HepG2 (cell line): Measurements from ENCODE around the gene RELB. TPM values are rescaled to one million over a fixed set of nuclear protein-coding genes. Genes with fewer than 3 reads are reported as not detected.

Experiments used
- ATAC-seq: fragments of 200-7000 bp; cut with Tn5 transposase; 3 replicates; pipeline ENCODE4 v1.9.1; 2020; ENCODE audit warnings: mild to moderate bottlenecking, moderate library complexity
- BruUV-seq: library from RNA; stranded (reverse); fragments of 400-500 nt; replicated peaks from 2 replicates; lab custom pipeline; 2021; lab: Mats Ljungman, UMichigan
- CTCF ChIA-PET: fragments of 300-600 bp; formaldehyde crosslinking; extraction: SDS; loops from one replicate; lab custom pipeline; 2021; ENCODE audit warnings: low total read pairs, inconsistent platforms, low intra/inter-chr PET ratio; lab: Yijun Ruan, JAX
- POLR2A ChIA-PET: fragments of 350-600 bp; sonication (Branson Sonifier 250); formaldehyde crosslinking; loops from one replicate; lab custom pipeline; 2020; ENCODE audit warnings: antibody characterized with exemption, inconsistent platforms; lab: Yijun Ruan, JAX
- DNase-seq: peaks from one replicate; pipeline ENCODE4 v3.0.0-alpha.2; 2015; ENCODE audit warnings: low spot score
- FAIRE-seq: peaks from 3 replicates; lab custom pipeline; 2011; peaks lifted over from hg19 to GRCh38; lab: Jason Lieb, UNC
- H2AFZ ChIP-seq: one replicate; pipeline ENCODE4 v1.6.1; 2011; ENCODE audit warnings: low read length, inconsistent platforms
- H3K27ac ChIP-seq: fragments of 300-600 bp; 3 replicates; pipeline ENCODE4 v1.8.0; 2011; ENCODE audit warnings: mixed run types, mild to moderate bottlenecking, mixed read lengths, low read length, inconsistent platforms; ENCODE audit not compliant: insufficient read depth; ENCODE audit errors: extremely low read length
- H3K27me3 ChIP-seq, 2 experiments: fragments of 200-600 bp in 1 of 2; 2 replicates in 1 of 2; 3 replicates in 1 of 2; pipeline versions ENCODE4 v1.6.0 to v1.8.0; 2011; ENCODE audit warnings: low read length in 2 of 2, mild to moderate bottlenecking in 2 of 2, moderate library complexity in 2 of 2, inconsistent platforms in 1 of 2; ENCODE audit not compliant: insufficient read depth in 2 of 2, control insufficient read depth in 1 of 2
- H3K36me3 ChIP-seq, 2 experiments: fragments of 200-600 bp in 1 of 2; replicated peaks in 1 of 2; 2 replicates in 1 of 2; 3 replicates in 1 of 2; pipeline versions ENCODE4 v1.5.1 to v1.8.0; 2011; ENCODE audit warnings: low read length in 2 of 2, inconsistent platforms in 1 of 2; ENCODE audit not compliant: insufficient read depth in 2 of 2, control insufficient read depth in 1 of 2
- H3K4me1 ChIP-seq: 2 replicates; pipeline ENCODE4 v1.5.1; 2012; ENCODE audit warnings: low read length, inconsistent platforms; ENCODE audit not compliant: insufficient read depth
- H3K4me2 ChIP-seq: 2 replicates; pipeline ENCODE4 v1.6.0; 2011; ENCODE audit warnings: low read depth, low read length, inconsistent platforms
- H3K4me3 ChIP-seq, 3 experiments: fragments of 200-600 bp in 1 of 3; sonication (generic), shearing (Covaris generic) in 1 of 3; replicated peaks in 1 of 3; 2 replicates each; pipeline ENCODE4 v1.5.1; 2011 to 2016; ENCODE audit warnings: low read length in 3 of 3, inconsistent platforms in 2 of 3, low read depth in 2 of 3, mild to moderate bottlenecking in 2 of 3, control low read depth in 1 of 3, mixed read lengths in 1 of 3; ENCODE audit not compliant: insufficient read depth in 1 of 3
- H3K79me2 ChIP-seq: one replicate; pipeline ENCODE4 v1.6.1; 2011; ENCODE audit warnings: low read length, inconsistent platforms; ENCODE audit not compliant: insufficient read depth
- H3K9ac ChIP-seq: 2 replicates; pipeline ENCODE4 v1.6.0; 2011; ENCODE audit warnings: mild to moderate bottlenecking, low read depth, low read length, inconsistent platforms; ENCODE audit not compliant: insufficient read depth
- H3K9me3 ChIP-seq: 2 replicates; pipeline ENCODE4 v1.5.1; 2012; ENCODE audit warnings: mild to moderate bottlenecking, low read length
- H4K20me1 ChIP-seq: 2 replicates; pipeline ENCODE4 v1.6.0; 2011; ENCODE audit warnings: inconsistent platforms, mild to moderate bottlenecking, low read length, moderate library complexity; ENCODE audit not compliant: insufficient read depth
- AGO2 ChIP-seq: fragments of 200-400 bp; formaldehyde crosslinking; optimal IDR thresholded peaks from 2 replicates; pipeline ENCODE3; 2017; ENCODE audit warnings: mild to moderate bottlenecking, low read depth, low read length, moderate library complexity
- CC2D1A ChIP-seq: sonication (generic); formaldehyde crosslinking; IDR thresholded peaks from 2 replicates; pipeline ENCODE4 v1.8.1; 2023; ENCODE audit warnings: mild to moderate bottlenecking, missing genetic modification reagents
- E2F5 ChIP-seq: sonication (generic); formaldehyde crosslinking; conservative IDR thresholded peaks from 2 replicates; pipeline ENCODE4 v1.4.0; 2020; ENCODE audit warnings: missing genetic modification reagents
- ELF3 ChIP-seq: IDR thresholded peaks from 2 replicates; pipeline ENCODE4 v1.6.1; 2016; ENCODE audit warnings: missing genetic modification reagents, missing compliant biosample characterization
- HBP1 ChIP-seq: IDR thresholded peaks from 2 replicates; pipeline ENCODE4 v1.6.1; 2016; ENCODE audit warnings: low read depth, control low read depth
- MAF1 ChIP-seq: sonication (generic); formaldehyde crosslinking; IDR thresholded peaks from 2 replicates; pipeline ENCODE4 v1.5.0; 2020; ENCODE audit warnings: missing genetic modification reagents, borderline replicate concordance
- MBD4 ChIP-seq: IDR thresholded peaks from 2 replicates; pipeline ENCODE4 v1.6.1; 2012; ENCODE audit warnings: low read length, inconsistent platforms, borderline replicate concordance
- POLR2AphosphoS5 ChIP-seq: IDR thresholded peaks from 2 replicates; pipeline ENCODE4 v1.6.1; 2012; ENCODE audit warnings: low read depth, low read length
- RAD21 ChIP-seq: fragments of 450-650 bp; formaldehyde crosslinking; IDR thresholded peaks from 2 replicates; pipeline ENCODE4 v1.5.0; 2020; ENCODE audit warnings: mild to moderate bottlenecking
- RBFOX2 ChIP-seq: fragments of 200-400 bp; formaldehyde crosslinking; IDR thresholded peaks from 2 replicates; pipeline ENCODE4 v1.6.1; 2017; ENCODE audit warnings: low read depth, mild to moderate bottlenecking, low read length
- RBM22 ChIP-seq: fragments of 200-400 bp; formaldehyde crosslinking; optimal IDR thresholded peaks from 2 replicates; pipeline ENCODE3; 2017; ENCODE audit warnings: mild to moderate bottlenecking, low read length, moderate library complexity
- RFX1 ChIP-seq: fragments of 450-650 bp; IDR thresholded peaks from 2 replicates; pipeline ENCODE4 v1.6.1; 2017
- SCMH1 ChIP-seq: sonication (generic); formaldehyde crosslinking; IDR thresholded peaks from 2 replicates; pipeline ENCODE4 v1.9.0; 2021; ENCODE audit warnings: missing genetic modification reagents, mild to moderate bottlenecking, borderline replicate concordance
- SMYD3 ChIP-seq: sonication (generic); formaldehyde crosslinking; IDR thresholded peaks from 2 replicates; pipeline ENCODE4 v1.8.1; 2023; ENCODE audit warnings: mild to moderate bottlenecking, missing genetic modification reagents
- ZBTB7B ChIP-seq: sonication (generic); formaldehyde crosslinking; IDR thresholded peaks from 2 replicates; pipeline ENCODE4 v1.4.0; 2020; ENCODE audit warnings: missing genetic modification reagents
- ZFAT ChIP-seq: sonication (generic); formaldehyde crosslinking; conservative IDR thresholded peaks from 2 replicates; pipeline ENCODE4 v1.8.1; 2023; ENCODE audit warnings: missing genetic modification reagents, inconsistent platforms
- ZNF484 ChIP-seq: sonication (generic); formaldehyde crosslinking; IDR thresholded peaks from 2 replicates; pipeline ENCODE4 v1.5.1; 2020; ENCODE audit warnings: mild to moderate bottlenecking, low read depth, missing genetic modification reagents, borderline replicate concordance
- ZNF776 ChIP-seq: sonication (generic); formaldehyde crosslinking; IDR thresholded peaks from 2 replicates; pipeline ENCODE4 v1.4.0; 2020; ENCODE audit warnings: mild to moderate bottlenecking, missing genetic modification reagents
- WGBS: methylation state at CpG from one replicate; pipeline ENCODE4 v1.1.6; 2017; ENCODE audit warnings: low lambda C conversion rate; 5-methylcytosine and 5-hydroxymethylcytosine counted together
- in situ Hi-C: cut with HindIII; loops from 2 replicates; pipeline ENCODE4 v1.10.0; 2017; ENCODE audit warnings: low pct_unique_long_range_greater_than_20kb; ENCODE audit not compliant: extremely low pct_ligation_motif_present
- intact Hi-C: fragments of 100-400 bp; cut with micrococcal nuclease; formaldehyde crosslinking; loops from one replicate; pipeline ENCODE4 v1.10.0; 2022; ENCODE audit not compliant: unreplicated experiment
- polyA plus RNA-seq, 8 experiments: library from polyadenylated mRNA; depleted of rRNA in 3 of 8; stranded (reverse) in 7 of 8; unstranded in 1 of 8; fragments of >200 nt; fragmentation: Illumina TruSeq in 4 of 8; extraction: Trizol in 4 of 8; gene quantifications; 2 replicates each; pipeline versions ENCODE4 v1.2.1 to v1.2.3, GENCODE V29; 2011 to 2016; ENCODE audit warnings: low read depth in 4 of 8, missing spikeins in 1 of 8, mixed read lengths in 1 of 8; ENCODE audit not compliant: insufficient read depth in 1 of 8
- total RNA-seq, 5 experiments: library from RNA; depleted of rRNA; stranded (reverse); fragments of >200 nt; fragmentation: Illumina TruSeq; extraction: Trizol; gene quantifications; 2 replicates each; pipeline ENCODE4 v1.2.3, GENCODE V29; 2016; ENCODE audit warnings: low read depth in 1 of 5
- TF ChIP-seq, protein P1 (sequence below): IDR thresholded peaks from 2 replicates; pipeline ENCODE4 v1.6.1; 2016

Gene RELB
- total and polyA plus RNA-seq, 2 of the 13 experiments (the other 11 are each of a cell fraction or from before 2014, with no cell fraction given) = 1.9 to 3.5 TPM

DNA sequence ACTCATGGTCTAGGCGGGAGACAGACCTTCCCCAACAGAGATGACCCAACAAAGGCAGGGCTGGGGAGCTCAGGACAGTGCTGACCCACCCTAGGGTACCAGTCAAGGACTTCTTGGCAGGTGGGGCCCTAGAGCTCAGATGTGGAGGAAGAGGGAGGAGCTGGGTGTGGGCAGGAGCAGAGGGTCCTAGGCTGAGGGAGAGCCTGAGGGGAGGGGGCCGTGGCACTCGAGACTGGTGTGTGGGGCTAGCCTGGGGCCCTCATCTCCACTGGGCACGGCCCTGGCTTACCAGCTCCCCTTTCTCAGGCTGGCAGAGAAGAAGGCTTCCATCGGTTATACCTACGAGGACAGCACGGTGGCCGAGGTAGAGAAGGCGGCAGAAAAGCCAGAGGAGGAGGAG is 56.2 kb downstream of the RELB start:
- 95% methylated on average over 6 of the region's 9 CpGs for WGBS
- intact Hi-C loops = no loop called here
- Histone ChIP-seq H4K20me1 (peaks cover 8% of the 10 kb centered on the region; the same call in 1 of the 2 replicates), H3K36me3 (peaks cover 62 to 89% of the 10 kb centered on the region in 2 experiments), H3K9me3 (no peaks in the 10 kb centered on the region), H3K27me3 (no peaks in the 10 kb centered on the region), H3K9ac (no peak overlapping the region), H3K4me3 (no peak overlapping the region), H3K4me1 (no peaks in the 10 kb centered on the region), H3K79me2 (peaks cover 2% of the 10 kb centered on the region), H3K27ac (no peak overlapping the region), H3K4me2 (no peak overlapping the region), H2AFZ (no peak overlapping the region)
- BruUV-seq = no TSS peak
- CTCF ChIA-PET = interaction anchor here (3.0 kb wide), 1 partner anchor 40 kb away, joined by 40 read pairs; no protein-coding TSS in a partner anchor
- DNase-seq (no peak), ATAC-seq (no peak), FAIRE-seq (no peak)
- POLR2A ChIA-PET = interaction anchor here (1.0 to 1.2 kb wide), 2 partner anchors 19 kb away, joined by 3 to 5 read pairs; partner anchors contain the start of gene CLASRP
- TF ChIP-seq ZNF776 (CRISPR knock-in tag) = no peak
- TF ChIP-seq, protein P1, sequence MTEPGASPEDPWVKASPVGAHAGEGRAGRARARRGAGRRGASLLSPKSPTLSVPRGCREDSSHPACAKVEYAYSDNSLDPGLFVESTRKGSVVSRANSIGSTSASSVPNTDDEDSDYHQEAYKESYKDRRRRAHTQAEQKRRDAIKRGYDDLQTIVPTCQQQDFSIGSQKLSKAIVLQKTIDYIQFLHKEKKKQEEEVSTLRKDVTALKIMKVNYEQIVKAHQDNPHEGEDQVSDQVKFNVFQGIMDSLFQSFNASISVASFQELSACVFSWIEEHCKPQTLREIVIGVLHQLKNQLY (CRISPR knock-in tag) = no peak
- TF ChIP-seq E2F5 (CRISPR knock-in tag) = no peak
- TF ChIP-seq RBM22 = peak; percentile 51
- no peak for TF ChIP-seq ZBTB7B (CRISPR knock-in tag)
- no peak for TF ChIP-seq HBP1 (CRISPR knock-in tag)
- TF ChIP-seq POLR2AphosphoS5 = no peak
- no peak for TF ChIP-seq CC2D1A (CRISPR knock-in tag)
- no peak for TF ChIP-seq MBD4
- no peak for TF ChIP-seq ZFAT
- no peak for TF ChIP-seq MAF1 (CRISPR knock-in tag)
- TF ChIP-seq RAD21 (CRISPR knock-in tag) = no peak
- no peak for TF ChIP-seq SMYD3 (CRISPR knock-in tag)
- no peak for TF ChIP-seq ZNF484 (CRISPR knock-in tag)
- no peak for TF ChIP-seq RFX1
- TF ChIP-seq SCMH1 (CRISPR knock-in tag) = no peak
- 0 out of 2 replicates have a peak, but pooled peaks have one; percentile 37 for TF ChIP-seq RBFOX2
- TF ChIP-seq AGO2 = peak; percentile 79
- TF ChIP-seq ELF3 = no peak
- in situ Hi-C loops = no loop called here
